ENCODE measurements around the gene DCLRE1B.

The DCLRE1B gene

DNA sequence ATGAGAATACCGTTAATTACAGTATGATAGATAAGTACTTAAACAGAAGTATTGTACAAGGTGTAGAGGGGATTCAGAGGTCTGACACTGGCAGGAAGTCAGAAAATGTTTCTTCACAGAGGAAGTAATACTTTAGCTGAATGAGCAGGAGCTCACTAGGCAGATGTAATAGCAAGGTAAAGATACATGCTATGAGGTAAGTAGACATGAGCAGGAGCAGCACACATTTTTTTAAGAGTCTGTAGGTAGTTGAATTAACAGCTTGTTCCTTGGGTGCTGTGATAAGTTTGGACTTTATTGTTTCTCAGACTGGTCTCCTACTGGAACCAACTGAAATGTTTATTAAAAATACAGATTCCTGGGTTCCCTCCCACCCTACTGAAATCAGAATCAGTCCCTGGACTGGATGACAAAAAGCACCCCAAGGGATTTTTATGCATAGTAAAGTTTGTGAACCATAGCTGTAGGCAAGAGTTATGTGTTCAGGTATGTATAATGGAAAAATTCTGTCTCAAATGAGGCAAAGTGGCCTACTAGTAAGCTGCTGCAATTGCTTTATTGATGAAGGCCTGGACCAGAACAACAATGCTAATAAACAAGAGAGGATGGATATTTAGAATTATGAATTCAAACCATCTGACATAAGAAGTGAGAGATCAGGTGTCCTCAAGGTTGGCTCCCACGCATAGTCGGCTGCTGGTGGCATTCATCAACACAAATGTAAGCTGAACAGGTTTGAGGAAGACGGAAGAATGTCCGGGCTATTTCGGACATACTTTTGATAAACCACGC is 1.4 kb upstream of the DCLRE1B start:
- Mint-ChIP-seq H3K4me3 (peak overlapping the region; percentile 92 to 99), H3K27ac (peak overlapping the region; percentile 98 to 99), H3K9me3 (no peaks in the 10 kb centered on the region), H3K4me1 (peaks cover 76% of the 10 kb centered on the region), H3K27me3 (no peaks in the 10 kb centered on the region)
- ATAC-seq (no peak), DNase-seq (peak; percentile 6 to 14)

DNA sequence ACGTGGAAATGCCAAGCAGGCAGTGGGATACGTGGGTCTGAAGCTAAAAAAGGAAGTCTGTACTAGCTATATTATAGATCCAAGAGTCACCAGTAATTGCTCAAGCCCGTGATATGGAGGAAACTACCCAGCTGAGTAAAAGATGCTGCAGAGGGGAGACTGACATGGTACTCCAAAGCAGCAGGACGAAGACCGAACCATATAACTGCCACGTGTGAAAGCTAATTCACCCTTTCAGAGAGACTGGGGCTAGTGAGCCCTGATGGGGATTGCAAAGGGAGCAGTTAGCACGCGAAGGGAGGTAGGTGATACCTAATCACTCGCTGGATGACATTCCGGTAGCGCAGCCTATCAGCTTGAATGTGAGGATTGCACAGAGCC is 843 bp upstream of the DCLRE1B start:
- Mint-ChIP-seq H3K9me3 (no peaks in the 10 kb centered on the region), H3K4me3 (peak overlapping the region; percentile 92 to 99), H3K27ac (peak overlapping the region; percentile 98 to 99), H3K4me1 (peaks cover 73% of the 10 kb centered on the region), H3K27me3 (no peaks in the 10 kb centered on the region)
- ATAC-seq (peak; percentile 58), DNase-seq (no peak)

DNA sequence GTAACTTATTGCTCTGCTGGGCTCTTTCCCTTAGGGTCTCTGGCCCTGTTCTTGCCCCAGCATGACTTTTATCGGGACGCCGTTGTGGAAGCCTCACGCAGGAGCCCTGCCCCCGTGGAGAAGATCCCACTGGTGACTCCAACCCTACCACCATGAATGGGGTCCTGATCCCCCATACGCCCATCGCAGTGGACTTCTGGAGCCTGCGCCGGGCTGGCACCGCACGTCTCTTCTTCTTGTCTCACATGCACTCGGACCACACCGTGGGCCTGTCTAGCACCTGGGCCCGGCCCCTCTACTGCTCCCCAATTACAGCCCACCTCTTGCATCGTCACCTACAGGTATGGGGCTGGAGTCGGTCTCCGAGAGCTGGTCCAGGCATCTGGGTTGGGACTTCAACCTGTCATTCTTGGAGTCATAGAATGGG is 322 bp downstream of the DCLRE1B start:
- Mint-ChIP-seq H3K9me3 (no peaks in the 10 kb centered on the region), H3K27ac (peak overlapping the region; percentile 98 to 99), H3K4me3 (peak overlapping the region; percentile 92 to 99), H3K4me1 (peaks cover 63% of the 10 kb centered on the region), H3K27me3 (no peaks in the 10 kb centered on the region)
- ATAC-seq: peak; percentile 28
- DNase-seq: peak in 1 of 2 donors; percentile 50

DNA sequence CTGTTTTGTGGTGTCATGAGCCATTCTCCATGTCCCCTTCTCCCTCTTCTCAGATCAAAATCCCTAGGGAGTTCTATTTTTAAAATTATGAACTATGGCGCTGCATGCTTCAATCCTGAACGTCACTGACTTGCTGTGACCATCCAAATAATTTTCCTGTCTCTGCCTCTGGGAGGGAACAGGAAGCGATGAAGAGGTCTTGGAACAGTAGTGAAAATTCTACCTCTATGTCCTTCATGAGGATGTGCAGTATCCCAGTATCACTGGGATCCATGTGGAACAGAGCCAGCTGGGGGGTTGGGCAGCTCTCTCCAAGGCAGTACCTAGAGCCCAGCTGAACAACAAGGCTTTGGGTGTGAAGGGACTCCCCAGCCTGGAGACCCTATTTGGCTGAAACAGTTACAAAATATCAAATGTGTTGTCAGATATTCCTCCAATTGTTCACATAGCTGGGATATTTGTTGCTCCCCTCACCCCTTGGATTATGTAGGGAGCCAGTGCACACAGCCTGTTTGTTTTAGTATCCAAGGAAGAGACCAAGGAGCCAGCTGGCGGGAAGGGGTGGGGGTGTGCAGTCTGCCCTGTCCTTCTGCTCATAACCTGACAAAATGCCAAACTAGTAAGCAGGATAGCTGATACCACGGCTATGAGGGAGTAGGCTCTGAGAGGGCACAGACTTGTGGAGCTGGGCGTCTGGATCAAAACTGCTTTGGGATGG is 7.6 kb downstream of the DCLRE1B start:
- DNase-seq: no peak
- ATAC-seq: no peak
- Mint-ChIP-seq H3K27ac (no peak overlapping the region), H3K4me3 (no peak overlapping the region), H3K4me1 (peaks cover 21% of the 10 kb centered on the region), H3K27me3 (no peaks in the 10 kb centered on the region), H3K9me3 (no peaks in the 10 kb centered on the region)

DNA sequence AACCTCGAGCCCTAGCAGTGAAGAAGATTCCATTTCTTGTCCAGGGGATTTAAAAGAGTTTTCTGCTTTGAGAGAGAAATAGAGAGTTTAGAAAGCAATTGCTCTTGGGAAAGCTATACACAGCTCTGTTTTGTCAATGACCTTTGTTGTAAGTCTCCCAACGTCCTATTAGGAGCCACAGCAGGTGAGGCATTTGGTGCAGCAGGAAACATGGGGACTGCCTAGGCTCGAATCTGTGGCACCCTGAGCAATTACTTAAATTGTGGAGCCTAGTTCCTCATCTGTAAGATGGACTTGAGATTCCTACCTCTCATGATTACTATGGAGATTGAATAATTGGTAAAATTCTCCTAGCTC is 8.2 kb downstream of the DCLRE1B start:
- Mint-ChIP-seq H3K4me3 (no peak overlapping the region), H3K9me3 (no peaks in the 10 kb centered on the region), H3K27me3 (no peaks in the 10 kb centered on the region), H3K4me1 (peaks cover 16% of the 10 kb centered on the region), H3K27ac (no peak overlapping the region)
- ATAC-seq (no peak), DNase-seq (no peak)

DNA sequence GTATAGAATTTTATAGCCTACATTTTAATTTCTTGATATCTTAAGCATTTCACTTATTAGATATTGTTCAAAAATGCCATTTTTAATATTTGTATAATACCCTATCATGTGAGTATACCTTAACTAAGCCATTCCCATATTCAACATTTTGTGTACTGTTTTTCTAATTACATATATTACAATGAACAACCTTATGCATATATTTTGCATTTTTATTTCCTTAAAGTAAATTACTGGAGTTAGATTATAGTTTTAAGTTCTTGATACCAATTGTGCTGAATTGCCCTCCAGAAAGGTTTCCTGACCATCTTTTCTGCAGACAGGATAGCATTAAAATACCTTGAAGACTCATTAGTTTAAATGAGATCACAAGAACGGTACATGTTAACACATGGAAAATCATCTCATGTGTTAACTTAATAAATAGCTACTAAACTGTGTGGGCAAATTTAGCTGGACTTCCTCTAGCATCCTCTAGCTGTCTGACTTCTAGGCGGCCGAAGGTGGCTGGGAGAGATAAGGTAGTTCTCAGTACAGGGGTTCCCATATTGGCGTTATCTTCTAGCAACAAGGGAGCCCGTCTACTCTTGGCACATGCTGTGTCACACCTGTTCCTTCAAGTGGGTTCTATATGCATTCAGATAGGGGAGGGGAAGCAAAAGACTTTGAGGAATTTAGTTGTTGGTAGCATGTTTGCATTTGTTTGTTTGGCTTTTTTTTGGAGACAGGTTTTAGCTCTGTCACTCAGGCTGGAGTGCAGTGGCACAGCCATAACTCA is 8.9 kb downstream of the DCLRE1B start:
- Mint-ChIP-seq H3K4me3 (no peak overlapping the region), H3K27me3 (no peaks in the 10 kb centered on the region), H3K9me3 (no peaks in the 10 kb centered on the region), H3K27ac (no peak overlapping the region), H3K4me1 (peaks cover 9% of the 10 kb centered on the region)
- ATAC-seq: no peak
- DNase-seq: no peak

DNA sequence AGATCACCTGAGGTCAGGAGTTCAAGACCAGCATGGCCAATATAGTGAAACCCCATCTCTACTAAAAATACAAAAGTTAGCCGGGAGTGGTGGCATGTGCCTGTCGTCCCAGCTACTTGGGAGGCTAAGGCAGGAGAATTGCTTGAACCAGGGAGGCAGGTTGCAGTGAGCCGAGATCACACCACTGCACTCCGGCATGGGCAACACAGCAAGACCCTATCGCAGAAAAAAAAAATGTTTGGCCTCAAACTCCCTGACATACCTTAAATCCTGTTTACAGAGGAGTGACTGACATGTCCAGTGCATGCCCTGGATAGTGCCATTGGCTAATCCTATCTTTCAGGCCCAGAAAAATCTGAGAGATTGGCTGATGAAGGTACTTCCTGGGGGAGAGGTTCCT is 11.8 kb downstream of the DCLRE1B start:
- peaks cover 9% of the 10 kb centered on the region for H3K4me1 Mint-ChIP-seq
- no peak for DNase-seq
- H3K4me3 Mint-ChIP-seq: no peak overlapping the region
- H3K27me3 Mint-ChIP-seq: no peaks in the 10 kb centered on the region
- no peaks in the 10 kb centered on the region for H3K9me3 Mint-ChIP-seq
- no peak overlapping the region for H3K27ac Mint-ChIP-seq
- ATAC-seq: no peak

DNA sequence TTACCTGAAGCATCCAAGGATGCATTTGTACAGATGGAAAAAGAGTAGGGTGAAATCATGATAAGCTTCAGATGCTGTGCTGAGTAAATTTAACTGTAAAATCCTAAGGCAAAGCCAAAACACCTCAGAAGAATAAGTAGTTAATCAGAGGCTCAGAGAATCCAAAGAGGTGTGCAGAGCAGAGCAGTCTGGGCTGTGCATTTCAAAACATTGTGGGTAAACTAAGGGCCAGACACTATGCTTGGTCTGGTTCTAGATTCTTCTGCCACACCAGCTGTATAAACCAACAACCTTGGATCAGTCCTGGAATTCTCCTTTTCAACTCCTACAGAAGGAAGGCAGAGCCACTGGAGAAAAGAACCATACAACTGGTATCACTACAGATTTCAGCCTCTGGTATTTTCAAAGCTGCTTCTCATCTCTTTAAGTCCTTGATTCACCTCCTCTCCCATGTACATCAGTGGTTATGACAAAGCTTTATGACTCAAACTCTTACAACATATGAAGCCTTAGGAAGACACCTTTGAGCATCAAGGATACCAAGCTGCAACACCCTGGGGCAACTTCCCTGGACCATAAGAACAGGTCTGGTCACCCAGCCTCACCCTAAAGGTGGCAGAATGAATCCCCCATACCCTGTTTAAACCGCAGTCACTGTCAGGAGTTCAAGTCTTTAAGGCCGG is 12.4 kb downstream of the DCLRE1B start:
- Mint-ChIP-seq H3K4me1 (peaks cover 8% of the 10 kb centered on the region), H3K27ac (no peak overlapping the region), H3K27me3 (no peaks in the 10 kb centered on the region), H3K9me3 (no peaks in the 10 kb centered on the region), H3K4me3 (no peak overlapping the region)
- ATAC-seq (peak; percentile 61), DNase-seq (no peak)

DNA sequence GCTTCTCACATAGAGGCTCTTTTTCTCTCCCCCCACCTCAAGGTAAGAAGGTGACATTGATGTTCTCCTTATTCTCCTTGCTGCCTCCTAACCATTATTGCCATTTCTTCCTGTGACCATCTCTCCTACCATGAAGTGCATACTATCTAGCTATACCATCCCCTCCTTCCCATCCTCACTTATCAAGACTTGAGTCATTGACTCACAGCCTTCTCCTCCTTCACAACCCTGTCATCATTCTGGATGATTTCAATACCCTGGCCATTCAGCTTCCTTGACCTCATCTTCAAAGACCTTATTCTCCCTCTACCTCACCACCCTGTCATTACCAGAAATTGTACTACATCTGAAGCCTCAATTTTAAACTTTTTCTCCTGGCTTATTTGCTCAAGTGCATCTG is 13.1 kb downstream of the DCLRE1B start:
- Mint-ChIP-seq H3K9me3 (no peaks in the 10 kb centered on the region), H3K4me1 (peaks cover under 1% of the 10 kb centered on the region), H3K27me3 (no peaks in the 10 kb centered on the region), H3K27ac (peak overlapping the region in 1 of 2 donors; percentile 33), H3K4me3 (no peak overlapping the region)
- no peak for DNase-seq
- ATAC-seq: no peak

DNA sequence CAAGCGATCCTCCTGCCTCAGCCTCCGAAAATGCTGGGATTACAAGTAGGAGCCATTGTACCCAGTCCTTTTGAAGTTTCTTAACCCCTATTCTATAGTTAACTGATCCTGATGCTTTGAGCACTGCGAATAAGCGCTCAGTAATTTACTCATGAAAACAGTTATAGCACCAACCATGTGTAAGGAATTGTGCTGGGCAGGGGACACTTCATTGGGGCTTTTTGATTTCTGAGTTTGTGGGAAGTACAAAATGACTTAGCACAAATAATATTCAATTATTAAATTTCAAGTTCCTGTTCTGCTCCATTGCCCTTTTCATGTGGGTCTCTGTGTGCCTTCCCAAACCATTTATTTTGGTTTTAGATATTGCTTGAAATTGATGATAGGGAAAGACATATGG is 17.8 kb downstream of the DCLRE1B start:
- Mint-ChIP-seq H3K27me3 (no peaks in the 10 kb centered on the region), H3K4me1 (peaks cover 5% of the 10 kb centered on the region), H3K27ac (peak overlapping the region in 1 of 2 donors; percentile 83), H3K9me3 (no peaks in the 10 kb centered on the region), H3K4me3 (no peak overlapping the region)
- ATAC-seq (no peak), DNase-seq (no peak)

DNA sequence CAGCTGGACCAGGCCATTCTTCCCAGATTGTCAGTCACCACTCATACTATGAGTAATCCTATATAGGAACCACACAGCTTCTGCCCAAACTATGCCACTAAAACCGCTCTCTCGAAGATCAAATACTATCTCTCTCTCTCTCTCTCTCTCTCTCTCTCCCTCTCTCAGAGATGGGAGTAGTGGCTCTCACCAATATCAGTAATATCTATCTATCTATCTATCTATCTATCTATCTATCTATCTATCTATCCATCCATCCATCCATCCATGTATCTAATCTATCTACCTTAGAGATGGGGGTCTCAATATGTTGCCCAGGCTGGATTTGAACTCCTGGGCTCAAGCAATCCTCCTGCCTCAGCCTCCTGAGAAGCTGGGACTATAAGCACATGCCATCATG is 19.3 kb downstream of the DCLRE1B start:
- Mint-ChIP-seq H3K27me3 (no peaks in the 10 kb centered on the region), H3K4me1 (peaks cover 12% of the 10 kb centered on the region), H3K9me3 (no peaks in the 10 kb centered on the region), H3K4me3 (no peak overlapping the region), H3K27ac (no peak overlapping the region)
- ATAC-seq (no peak), DNase-seq (no peak)

DNA sequence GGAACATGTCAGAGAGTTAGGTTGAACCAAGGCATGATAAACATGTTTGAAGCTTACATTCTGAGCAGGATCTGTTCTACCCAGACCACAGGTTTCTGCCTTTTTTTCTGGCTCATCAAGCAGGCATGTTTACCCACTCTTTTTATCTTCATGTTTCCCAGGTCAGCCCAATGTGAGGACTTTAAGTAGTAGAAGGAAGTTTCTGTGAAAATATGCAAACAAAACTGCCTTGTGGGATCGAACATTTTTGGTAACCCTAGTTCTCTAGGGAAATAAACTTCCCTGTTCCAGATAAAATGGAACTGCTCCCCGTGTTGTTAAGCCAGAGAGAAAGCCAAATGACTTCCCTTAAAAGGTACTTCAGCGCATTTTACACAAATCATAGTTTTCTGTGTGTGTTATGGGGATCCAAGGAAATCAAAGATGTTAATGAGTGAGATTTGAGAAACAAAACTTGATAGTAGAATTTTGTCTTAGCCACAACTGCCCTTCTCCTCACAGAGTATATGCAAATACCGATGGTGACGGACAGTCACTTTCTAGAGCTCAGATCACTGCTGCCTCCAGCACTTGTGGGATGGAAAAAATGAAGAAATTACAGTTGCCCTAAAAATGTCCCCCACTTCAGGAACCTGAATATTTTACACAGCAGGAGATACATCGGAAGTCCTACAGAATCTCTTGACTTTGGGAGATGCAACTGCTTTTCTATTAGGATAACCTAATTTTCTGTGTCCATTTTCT is 23.2 kb downstream of the DCLRE1B start:
- no peak for DNase-seq
- Mint-ChIP-seq H3K4me1 (peaks cover 40% of the 10 kb centered on the region), H3K4me3 (peak overlapping the region; percentile 97 to 98), H3K9me3 (no peaks in the 10 kb centered on the region), H3K27me3 (no peaks in the 10 kb centered on the region), H3K27ac (peak overlapping the region; percentile 100)
- ATAC-seq: no peak

DNA sequence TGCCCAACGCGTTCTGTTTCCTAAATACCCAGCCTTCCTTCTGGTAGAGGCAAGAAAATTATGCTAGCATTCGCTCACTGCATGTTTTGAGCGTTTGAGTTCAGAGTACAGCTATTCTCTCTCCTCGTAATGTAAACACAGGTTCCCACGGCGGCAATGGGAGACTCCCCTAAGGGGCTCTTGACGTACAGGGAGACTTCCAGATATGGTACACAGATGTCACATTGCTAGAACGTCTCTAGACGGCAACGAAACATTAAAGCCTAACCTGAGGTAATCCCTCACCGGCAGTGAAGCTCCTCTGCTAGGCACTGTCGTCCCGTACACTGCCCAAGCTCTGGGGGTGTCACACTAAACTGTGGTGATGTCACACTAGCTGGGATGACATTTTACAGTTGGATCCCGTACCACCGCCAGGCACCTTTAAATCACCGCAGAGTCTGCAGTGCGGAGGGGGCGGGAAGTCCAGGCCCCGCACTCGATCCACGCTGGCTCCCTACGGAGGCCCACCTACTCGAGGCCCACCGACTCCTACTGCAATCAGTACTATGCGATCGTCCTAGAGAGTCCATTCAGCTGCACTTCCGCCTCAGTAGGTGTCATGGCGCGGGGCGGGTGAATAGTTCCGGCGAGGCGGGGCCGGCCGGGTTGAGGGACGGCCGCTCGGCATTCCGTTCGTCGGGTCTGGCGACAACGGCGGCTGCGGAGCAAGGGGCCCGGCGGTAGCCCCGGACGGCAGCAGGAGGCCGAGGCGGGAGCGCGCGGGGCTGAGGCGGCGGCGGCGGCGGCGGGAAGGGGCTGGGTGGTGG is 24.0 kb downstream of the DCLRE1B start, which contains the start of gene HIPK1:
Gene HIPK1 (plus strand): TSS at position 384 of the 809 bp plus-strand sequence.
- H3K4me3 Mint-ChIP-seq: peak within 1 kb of the TSS; percentile 97 to 98
- peaks cover 48% of the 10 kb centered on the region for H3K4me1 Mint-ChIP-seq
- H3K27me3 Mint-ChIP-seq: no peaks in the 10 kb centered on the region
- peak; percentile 93 to 94 for DNase-seq
- ATAC-seq: peak; percentile 67
- no peaks in the 10 kb centered on the region for H3K9me3 Mint-ChIP-seq
- H3K27ac Mint-ChIP-seq: peak within 1 kb of the TSS; percentile 100

Data from stimulated activated naive CD8-positive, alpha-beta T cell treated with anti-CD3 and anti-CD28 coated beads, Interleukin-15, amount 100 ng/mL, for 72 hours (primary cell).